H1 (cell line): ENCODE data around the gene CRADD. TPM values are rescaled to one million over a fixed set of nuclear protein-coding genes. Genes with fewer than 3 reads are reported as not detected.

Experiments used
- CTCF ChIA-PET: fragments of 300-600 bp; sonication (Branson Sonifier 250); formaldehyde crosslinking; loops from one replicate; lab custom pipeline; 2021; ENCODE audit not compliant: partially characterized antibody; lab: Charles Lee
- POLR2A ChIA-PET: fragments of 300-600 bp; sonication (Branson Sonifier 250); formaldehyde crosslinking; loops from one replicate; lab custom pipeline; 2021; ENCODE audit warnings: inconsistent platforms; ENCODE audit not compliant: partially characterized antibody; lab: Charles Lee
- DNase-seq, 2 experiments: peaks; one replicate each; pipeline versions ENCODE4 v3.0.0 to v3.0.0-alpha.2; 2010 to 2022; ENCODE audit warnings: low spot score in 2 of 2, low read depth in 1 of 2, mixed read lengths in 1 of 2
- FAIRE-seq: peaks from 2 replicates; lab custom pipeline; 2011; peaks lifted over from hg19 to GRCh38; lab: Jason Lieb, UNC
- H2AFZ ChIP-seq: 2 replicates; pipeline ENCODE4 v1.8.1; 2012; ENCODE audit warnings: low read length, inconsistent platforms
- H2AK5ac ChIP-seq: 2 replicates; pipeline ENCODE4 v1.6.1; 2013; ENCODE audit warnings: low read depth, low read length
- H2BK120ac ChIP-seq: replicated peaks from 2 replicates; pipeline ENCODE3; 2013; ENCODE audit warnings: low read depth, low read length, inconsistent platforms
- H2BK12ac ChIP-seq: 2 replicates; pipeline ENCODE4 v1.6.1; 2013; ENCODE audit warnings: low read depth, low read length
- H2BK15ac ChIP-seq: 2 replicates; pipeline ENCODE4 v1.6.1; 2013; ENCODE audit warnings: low read length
- H2BK20ac ChIP-seq: 2 replicates; pipeline ENCODE4 v1.6.1; 2013; ENCODE audit warnings: low read length
- H2BK5ac ChIP-seq: 2 replicates; pipeline ENCODE4 v1.6.1; 2013; ENCODE audit warnings: low read depth, low read length
- H3K14ac ChIP-seq: 2 replicates; pipeline ENCODE4 v1.6.1; 2013; ENCODE audit warnings: inconsistent platforms; ENCODE audit not compliant: insufficient read length
- H3K18ac ChIP-seq: 2 replicates; pipeline ENCODE4 v1.6.1; 2013; ENCODE audit warnings: low read length; ENCODE audit errors: extremely low read depth
- H3K23ac ChIP-seq: 2 replicates; pipeline ENCODE4 v1.6.1; 2013; ENCODE audit warnings: inconsistent platforms; ENCODE audit not compliant: insufficient read length
- H3K23me2 ChIP-seq: 2 replicates; pipeline ENCODE4 v1.6.1; 2013; ENCODE audit warnings: low read depth, low read length
- H3K27ac ChIP-seq: 2 replicates; pipeline ENCODE4 v1.6.1; 2011; ENCODE audit warnings: low read depth, low read length, inconsistent platforms
- H3K27me3 ChIP-seq, 4 experiments: replicated peaks in 1 of 4; 1 replicate in 1 of 4; 2 replicates in 3 of 4; pipeline versions ENCODE4 v1.6.1 to v1.8.1; 2011 to 2013; ENCODE audit warnings: low read length in 3 of 4, mild to moderate bottlenecking in 3 of 4, inconsistent platforms in 2 of 4, mixed read lengths in 2 of 4, moderate library complexity in 1 of 4; ENCODE audit not compliant: control insufficient read depth in 3 of 4, insufficient read depth in 3 of 4; ENCODE audit errors: extremely low read depth in 1 of 4
- H3K36me3 ChIP-seq, 4 experiments: 2 replicates each; pipeline versions ENCODE4 v1.6.1 to v1.8.1; 2011 to 2013; ENCODE audit warnings: mild to moderate bottlenecking in 4 of 4, low read length in 3 of 4, moderate library complexity in 2 of 4, control low read depth in 1 of 4, inconsistent platforms in 1 of 4; ENCODE audit not compliant: insufficient read depth in 4 of 4, control insufficient read depth in 2 of 4
- H3K4ac ChIP-seq: replicated peaks from 2 replicates; pipeline ENCODE3; 2013; ENCODE audit warnings: low read length, low read depth, mixed read lengths, inconsistent platforms; ENCODE audit not compliant: insufficient read length
- H3K4me1 ChIP-seq, 4 experiments: replicated peaks in 1 of 4; 1 replicate in 1 of 4; 2 replicates in 3 of 4; pipeline versions ENCODE4 v1.6.1 to v1.8.1; 2011 to 2013; ENCODE audit warnings: low read length in 3 of 4, inconsistent platforms in 2 of 4, mixed read lengths in 1 of 4; ENCODE audit not compliant: insufficient read depth in 4 of 4, control insufficient read depth in 3 of 4
- H3K4me2 ChIP-seq, 2 experiments: 2 replicates each; pipeline versions ENCODE4 v1.6.1 to v1.8.1; 2011 to 2013; ENCODE audit warnings: low read depth in 2 of 2, low read length in 2 of 2, control low read depth in 1 of 2, inconsistent platforms in 1 of 2, mild to moderate bottlenecking in 1 of 2; ENCODE audit not compliant: insufficient read depth in 1 of 2
- H3K4me3 ChIP-seq, 4 experiments: fragments of 200-600, 300-600 bp in 1 of 4; sonication (generic), shearing (Covaris generic), sonication (Bioruptor Twin) in 1 of 4; 2 replicates each; pipeline versions ENCODE4 v1.5.1 to v1.8.1; 2011 to 2016; ENCODE audit warnings: low read length in 4 of 4, low read depth in 3 of 4, control low read depth in 2 of 4, inconsistent platforms in 2 of 4, mild to moderate bottlenecking in 2 of 4, mixed read lengths in 1 of 4, moderate library complexity in 1 of 4; ENCODE audit not compliant: insufficient read depth in 2 of 4; ENCODE audit errors: extremely low read depth in 1 of 4
- H3K56ac ChIP-seq: replicated peaks from 2 replicates; pipeline ENCODE3; 2013; ENCODE audit warnings: low read depth, mild to moderate bottlenecking, mixed read lengths, low read length, inconsistent platforms; ENCODE audit not compliant: insufficient read length
- H3K79me1 ChIP-seq: 2 replicates; pipeline ENCODE4 v1.6.1; 2013; ENCODE audit warnings: low read depth, low read length, control low read depth
- H3K79me2 ChIP-seq, 2 experiments: 2 replicates each; pipeline versions ENCODE4 v1.6.1 to v1.8.1; 2012 to 2013; ENCODE audit warnings: low read length in 2 of 2, mild to moderate bottlenecking in 2 of 2, inconsistent platforms in 1 of 2; ENCODE audit not compliant: insufficient read depth in 2 of 2, control insufficient read depth in 1 of 2
- H3K9ac ChIP-seq, 4 experiments: replicated peaks in 1 of 4; 1 replicate in 1 of 4; 2 replicates in 3 of 4; pipeline versions ENCODE4 v1.6.1 to v1.8.1; 2011 to 2013; ENCODE audit warnings: low read depth in 3 of 4, low read length in 3 of 4, control low read depth in 2 of 4, mild to moderate bottlenecking in 2 of 4, moderate library complexity in 2 of 4, inconsistent platforms in 1 of 4; ENCODE audit errors: extremely low read depth in 1 of 4
- H3K9me3 ChIP-seq, 2 experiments: 2 replicates each; pipeline versions ENCODE4 v1.6.1 to v1.8.1; 2012 to 2013; ENCODE audit warnings: mild to moderate bottlenecking in 2 of 2, moderate library complexity in 2 of 2, control low read depth in 1 of 2, inconsistent platforms in 1 of 2, low read depth in 1 of 2, low read length in 1 of 2, mixed read lengths in 1 of 2; ENCODE audit not compliant: insufficient read depth in 2 of 2
- H4K20me1 ChIP-seq, 2 experiments: replicated peaks in 1 of 2; 2 replicates each; pipeline versions ENCODE3 to v1.8.1; 2011 to 2013; ENCODE audit warnings: inconsistent platforms in 2 of 2, low read length in 2 of 2, mild to moderate bottlenecking in 1 of 2; ENCODE audit not compliant: insufficient read depth in 2 of 2, control insufficient read depth in 1 of 2
- H4K5ac ChIP-seq: 2 replicates; pipeline ENCODE4 v1.6.1; 2013; ENCODE audit warnings: low read length, low read depth, mixed read lengths, inconsistent platforms; ENCODE audit not compliant: insufficient read length
- H4K8ac ChIP-seq: 2 replicates; pipeline ENCODE4 v1.8.0; 2013; ENCODE audit warnings: mild to moderate bottlenecking, moderate library complexity, low read length, inconsistent platforms; ENCODE audit not compliant: insufficient read depth; ENCODE audit errors: extremely low read depth
- H4K91ac ChIP-seq: replicated peaks from 2 replicates; pipeline ENCODE3; 2013; ENCODE audit warnings: low read length, mixed read lengths, inconsistent platforms; ENCODE audit not compliant: insufficient read length
- BACH1 ChIP-seq: IDR thresholded peaks from 2 replicates; pipeline ENCODE4 v1.6.1; 2012; ENCODE audit warnings: low read length, improper control_type of control experiment
- CHD1 ChIP-seq: IDR thresholded peaks from 2 replicates; pipeline ENCODE4 v1.6.1; 2012; ENCODE audit warnings: low read depth, low read length, improper control_type of control experiment
- HDAC2 ChIP-seq, 2 experiments: fragments of 300-600 bp in 1 of 2; sonication (generic) in 1 of 2; IDR thresholded peaks; 2 replicates each; pipeline ENCODE4 v1.6.1; 2011 to 2012; ENCODE audit warnings: low read depth in 2 of 2, low read length in 2 of 2, mild to moderate bottlenecking in 2 of 2, moderate library complexity in 2 of 2, borderline replicate concordance in 1 of 2, inconsistent platforms in 1 of 2
- TAF7 ChIP-seq: optimal IDR thresholded peaks from 2 replicates; pipeline ENCODE3; 2011; ENCODE audit warnings: low read depth, mild to moderate bottlenecking, inconsistent platforms, low read length, moderate library complexity, borderline replicate concordance
- WGBS, 2 experiments: shearing (Covaris generic) in 1 of 2; methylation state at CpG; one replicate each; pipeline versions ENCODE4 v1.1.6 to v1.1.7; 2013 to 2015; ENCODE audit warnings: low lambda C conversion rate in 2 of 2, mixed read lengths in 2 of 2, inconsistent platforms in 1 of 2, low coverage in 1 of 2, missing lambda C conversion rate in 1 of 2; ENCODE audit not compliant: insufficient replicate concordance in 2 of 2, insufficient coverage in 1 of 2, insufficient read length in 1 of 2; ENCODE audit errors: extremely low coverage in 1 of 2, missing lambda C conversion rate in 1 of 2; 5-methylcytosine and 5-hydroxymethylcytosine counted together
- polyA plus RNA-seq, 7 experiments: library from polyadenylated mRNA; depleted of rRNA in 3 of 7; stranded (reverse) in 5 of 7; unstranded in 2 of 7; fragments of >200 nt in 5 of 7; fragments of 200-250 nt in 2 of 7; gene quantifications; 1 replicate in 5 of 7; 2 replicates in 1 of 7; 4 replicates in 1 of 7; pipeline versions ENCODE4 v1.2.1 to v1.2.3, GENCODE V29; 2011 to 2013; ENCODE audit warnings: missing spikeins in 2 of 7, mixed read lengths in 2 of 7
- total RNA-seq: library from RNA; stranded (reverse); fragmentation: NEBNext Ultra II Directional; extraction: Animal tissue kit (Norgen Biotek cat#: 25700); gene quantifications from 2 replicates; pipeline ENCODE4 v1.2.1, GENCODE V29; 2021

Gene CRADD
- total and polyA plus RNA-seq, 2 of the 8 experiments (the other 6 are each of a cell fraction or from before 2014, with no cell fraction given), result 8.1 to 15.4 TPM

DNA sequence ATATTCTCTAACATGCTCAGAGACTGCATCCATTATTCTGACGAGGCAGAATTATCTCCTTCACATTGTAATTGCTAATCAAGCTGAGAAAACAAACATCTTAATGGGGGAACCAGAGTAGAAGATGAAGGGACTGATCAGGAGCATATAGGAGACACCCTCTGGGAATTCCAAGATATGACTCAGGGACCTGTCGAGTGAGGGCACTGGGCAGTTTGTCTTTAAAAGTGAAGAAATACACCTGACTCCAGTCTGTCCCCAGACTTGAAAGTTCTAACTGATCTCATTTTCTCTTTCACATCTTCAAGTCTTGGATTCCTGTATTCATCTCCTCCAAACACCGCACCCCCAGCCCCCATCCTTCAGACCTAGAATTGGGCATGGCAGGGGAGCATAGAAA, 244.3 kb downstream of the CRADD start:
- Histone ChIP-seq H3K9ac (no peak overlapping the region), H3K36me3 (no peaks in the 10 kb centered on the region), H3K4me2 (no peak overlapping the region), H3K4me3 (no peak overlapping the region), H3K14ac (no peak overlapping the region), H3K79me2 (no peaks in the 10 kb centered on the region), H3K56ac (no peak overlapping the region), H4K91ac (no peak overlapping the region), H3K4me1 (no peaks in the 10 kb centered on the region), H3K23ac (no peak overlapping the region), H2BK5ac (no peak overlapping the region), H3K27me3 (no peaks in the 10 kb centered on the region), H2BK15ac (no peak overlapping the region), H2AFZ (no peak overlapping the region), H3K27ac (no peak overlapping the region), H2BK12ac (no peak overlapping the region), H3K79me1 (no peaks in the 10 kb centered on the region), H3K9me3 (peaks cover 4 to 17% of the 10 kb centered on the region in 2 experiments; a peak in 3 of 4 replicates), H4K5ac (no peak overlapping the region), H2AK5ac (no peak overlapping the region), H4K20me1 (no peaks in the 10 kb centered on the region), H2BK120ac (no peak overlapping the region), H4K8ac (no peak overlapping the region), H2BK20ac (no peak overlapping the region), H3K23me2 (no peaks in the 10 kb centered on the region; the same call in 1 of the 2 replicates), H3K4ac (no peak overlapping the region), H3K18ac (no peak overlapping the region)
- WGBS, 2 experiments, result 87% methylated on average over 3 of the region's 3 CpGs; no CpG with 5 or more reads in 1 of the 2 experiments
- DNase-seq (no peak), FAIRE-seq (no peak)
- ChIA-PET CTCF (interaction anchor here (2.2 kb wide), 1 partner anchor 180 kb away, joined by 7 read pairs; no protein-coding TSS in a partner anchor), POLR2A (no interaction called here)
- TF ChIP-seq HDAC2 (IDR thresholded peaks at IDR 0.05; ENCODE audit: borderline replicate concordance in 1 of 2, low read depth in 2 of 2, low read length in 2 of 2) (no peak), BACH1 (no peak), CHD1 (no peak), TAF7 (no peak)
